Skeletal muscle tissue (tissue), 5 donors: Measurements from ENCODE around the gene TAS2R43. TPM values are rescaled to one million over a fixed set of nuclear protein-coding genes. Genes with fewer than 3 reads are reported as not detected.
"Not testable (repeated sequence)": the region's sequence is repeated elsewhere in the genome, so short reads cannot be mapped to it uniquely, and the experiment has no call there.

Experiments
- H3K27ac ChIP-seq: one replicate; pipeline ENCODE4 v1.7.0; 2013; ENCODE audit warnings: mild to moderate bottlenecking, low read depth, low read length, inconsistent platforms
- H3K27me3 ChIP-seq, 3 donors: one replicate each; pipeline ENCODE4 v1.7.0; 2013; ENCODE audit warnings: low read length in 3 of 3; ENCODE audit not compliant: control insufficient read depth in 3 of 3, insufficient read depth in 3 of 3
- H3K36me3 ChIP-seq, 3 donors: one replicate each; pipeline ENCODE4 v1.7.0; 2013; ENCODE audit warnings: low read length in 3 of 3; ENCODE audit not compliant: control insufficient read depth in 3 of 3, insufficient read depth in 3 of 3
- H3K4me1 ChIP-seq, 3 donors: one replicate each; pipeline ENCODE4 v1.7.0; 2013; ENCODE audit warnings: low read length in 3 of 3, mild to moderate bottlenecking in 3 of 3; ENCODE audit not compliant: control insufficient read depth in 3 of 3, insufficient read depth in 3 of 3
- H3K4me3 ChIP-seq, 3 donors: one replicate each; pipeline ENCODE4 v1.7.0; 2013; ENCODE audit warnings: low read length in 3 of 3
- H3K9ac ChIP-seq, 3 donors: one replicate each; pipeline ENCODE4 v1.7.0; 2013; ENCODE audit warnings: low read length in 3 of 3, mild to moderate bottlenecking in 3 of 3, moderate library complexity in 2 of 3, low read depth in 1 of 3
- H3K9me3 ChIP-seq, 3 donors: one replicate each; pipeline ENCODE4 v1.7.0; 2013; ENCODE audit warnings: low read length in 3 of 3; ENCODE audit not compliant: control insufficient read depth in 3 of 3
- small RNA-seq: library from RNA; depleted of rRNA; stranded (forward); fragments of <200 nt; gene quantifications from one replicate; pipeline ENCODE3, GENCODE V24; 2014
- total RNA-seq: library from RNA; depleted of rRNA; stranded (reverse); fragments of >200 nt; gene quantifications from one replicate; pipeline ENCODE4 v1.2.3, GENCODE V29; 2014
- donor health status: Osteomylitis.

TAS2R43 gene
- total RNA-seq, 1 donor from 2014 or later, result 11.5 TPM

- H3K9ac ChIP-seq, result no peak overlapping the region
- H3K4me3 ChIP-seq, result no peak overlapping the region
- H3K4me1 ChIP-seq, result no peaks in the 10 kb centered on the region
- no peaks in the 10 kb centered on the region for H3K36me3 ChIP-seq
- H3K27me3 ChIP-seq, result no peaks in the 10 kb centered on the region
- H3K27ac ChIP-seq, result no peak overlapping the region
- no peaks in the 10 kb centered on the region for H3K9me3 ChIP-seq
These were observed 22.2 kb downstream of the TAS2R43 start for GRCh38 chr12:11069854-11070365.

GRCh38 chr12:11067514-11067913, 24.6 kb downstream of the TAS2R43 start:
- H3K27ac ChIP-seq, result no peak overlapping the region
- H3K4me3 ChIP-seq, result no peak overlapping the region
- H3K27me3 ChIP-seq, result no peaks in the 10 kb centered on the region
- no peak overlapping the region for H3K9ac ChIP-seq
- no peaks in the 10 kb centered on the region for H3K9me3 ChIP-seq
- no peaks in the 10 kb centered on the region for H3K4me1 ChIP-seq
- no peaks in the 10 kb centered on the region for H3K36me3 ChIP-seq

GRCh38 chr12:11062194-11062593, 29.9 kb downstream of the TAS2R43 start, which contains the start of gene TAS2R46:
TSS of gene TAS2R46 (minus strand) at chr12:11062294. CDS start at chr12:11062294, 0 bp downstream.
- not testable (repeated sequence) for H3K36me3 ChIP-seq, H3K27me3 ChIP-seq, H3K9ac ChIP-seq, H3K4me1 ChIP-seq, H3K27ac ChIP-seq, H3K4me3 ChIP-seq, H3K9me3 ChIP-seq

GRCh38 chr12:11059784-11060183, 32.3 kb downstream of the TAS2R43 start:
- Histone ChIP-seq H3K4me3 (no peak overlapping the region), H3K4me1 (no peaks in the 10 kb centered on the region), H3K9ac (no peak overlapping the region), H3K27ac (no peak overlapping the region), H3K36me3 (no peaks in the 10 kb centered on the region), H3K27me3 (no peaks in the 10 kb centered on the region), H3K9me3 (no peaks in the 10 kb centered on the region)

GRCh38 chr12:11059041-11059440, 33.1 kb downstream of the TAS2R43 start:
- Histone ChIP-seq H3K27me3 (no peaks in the 10 kb centered on the region), H3K4me1 (no peaks in the 10 kb centered on the region), H3K9me3 (no peaks in the 10 kb centered on the region), H3K4me3 (no peak overlapping the region), H3K27ac (no peak overlapping the region), H3K36me3 (no peaks in the 10 kb centered on the region), H3K9ac (no peak overlapping the region)

- Histone ChIP-seq H3K27me3 (no peaks in the 10 kb centered on the region), H3K9ac (no peak overlapping the region), H3K4me1 (no peaks in the 10 kb centered on the region), H3K4me3 (no peak overlapping the region), H3K36me3 (peaks cover 0 to 4% (median 0%) of the 10 kb centered on the region in 3 donors), H3K9me3 (no peaks in the 10 kb centered on the region), H3K27ac (no peak overlapping the region)
These were observed 36.8 kb downstream of the TAS2R43 start for GRCh38 chr12:11055306-11055705.

GRCh38 chr12:11049806-11050531, 42.1 kb downstream of the TAS2R43 start:
- not testable (repeated sequence) for H3K27ac ChIP-seq, H3K4me1 ChIP-seq, H3K27me3 ChIP-seq, H3K9ac ChIP-seq, H3K4me3 ChIP-seq, H3K9me3 ChIP-seq
- H3K36me3 ChIP-seq, result peaks cover 0 to 12% (median under 1%) of the 10 kb centered on the region in 3 donors

GRCh38 chr12:11041366-11041765, 50.7 kb downstream of the TAS2R43 start:
- not testable (repeated sequence) for H3K27me3 ChIP-seq, H3K4me1 ChIP-seq, H3K27ac ChIP-seq, H3K36me3 ChIP-seq, H3K9me3 ChIP-seq, H3K9ac ChIP-seq, H3K4me3 ChIP-seq

Small RNAs within 50 kb of the gene (small RNA-seq; reads per million reads assigned to genes)
- gene AC018630.1, result not detected

Other genes starting within 250 kb of the TAS2R43 start
- gene PRR4, start 242.8 kb downstream of the TAS2R43 start, total RNA-seq, result 2.6 TPM
- 31.8 TPM for gene PRH1, start 208.1 kb downstream of the TAS2R43 start, total RNA-seq
- 4.2 TPM for gene TAS2R13, start 182.8 kb downstream of the TAS2R43 start, total RNA-seq
- gene PRH2, start 163.1 kb downstream of the TAS2R43 start, total RNA-seq, result not detected
- 6.8 TPM for gene TAS2R14, start 153.1 kb downstream of the TAS2R43 start, total RNA-seq
- gene TAS2R50, start 105.4 kb downstream of the TAS2R43 start, total RNA-seq, result 7.8 TPM
- gene TAS2R20, start 94.0 kb downstream of the TAS2R43 start, total RNA-seq, result 6.3 TPM
- 9.9 TPM for gene TAS2R19, start 69.7 kb downstream of the TAS2R43 start, total RNA-seq
- 8.9 TPM for gene TAS2R31, start 60.9 kb downstream of the TAS2R43 start, total RNA-seq
- 3.1 TPM for gene TAS2R46, start 30.0 kb downstream of the TAS2R43 start, total RNA-seq
- 12.5 TPM for gene TAS2R30, start 42.3 kb upstream of the TAS2R43 start, total RNA-seq
- gene SMIM10L1, start 78.9 kb upstream of the TAS2R43 start, total RNA-seq, result 4.7 TPM
- not detected for gene TAS2R42, start 94.6 kb upstream of the TAS2R43 start, total RNA-seq
- not detected for gene PRB3, start 177.4 kb upstream of the TAS2R43 start, total RNA-seq
- not detected for gene PRB4, start 218.1 kb upstream of the TAS2R43 start, total RNA-seq